HG03039 (cell line): Measurements from ENCODE around the gene NOL4L.

Experiments used
- ATAC-seq: cut with Tn5 transposase; IDR thresholded peaks from one replicate; pipeline ENCODE4 v1.9.1; 2021; ENCODE audit warnings: mild to moderate bottlenecking, moderate library complexity; ENCODE audit not compliant: unreplicated experiment

NOL4L gene

GRCh38 chr20:32577657-32578056 is 7.5 kb downstream of the NOL4L start:
- no peak for ATAC-seq

DNA sequence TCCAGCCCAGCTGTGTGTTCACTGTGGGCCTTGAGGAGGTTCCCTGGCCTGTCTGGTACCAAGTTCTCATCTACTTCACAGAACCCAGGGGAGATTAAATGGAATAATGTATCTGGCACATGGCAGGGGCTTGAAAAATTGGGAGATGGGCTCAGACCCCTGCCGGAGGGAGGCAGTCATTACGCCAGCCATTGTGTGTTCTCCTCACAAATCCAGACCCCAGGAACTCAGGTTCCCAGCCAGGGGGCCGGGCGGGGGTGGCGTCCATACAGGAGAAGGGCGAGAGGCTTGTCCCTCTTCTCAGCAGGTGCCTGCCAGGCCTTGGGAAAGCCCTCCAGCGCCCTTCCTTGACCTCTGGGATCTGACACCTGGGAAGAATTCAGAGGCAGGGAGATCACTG is 8.1 kb downstream of the NOL4L start:
- ATAC-seq = no peak

- ATAC-seq = no peak
Measured at GRCh38 chr20:32576560-32576959, 8.6 kb downstream of the NOL4L start.

DNA sequence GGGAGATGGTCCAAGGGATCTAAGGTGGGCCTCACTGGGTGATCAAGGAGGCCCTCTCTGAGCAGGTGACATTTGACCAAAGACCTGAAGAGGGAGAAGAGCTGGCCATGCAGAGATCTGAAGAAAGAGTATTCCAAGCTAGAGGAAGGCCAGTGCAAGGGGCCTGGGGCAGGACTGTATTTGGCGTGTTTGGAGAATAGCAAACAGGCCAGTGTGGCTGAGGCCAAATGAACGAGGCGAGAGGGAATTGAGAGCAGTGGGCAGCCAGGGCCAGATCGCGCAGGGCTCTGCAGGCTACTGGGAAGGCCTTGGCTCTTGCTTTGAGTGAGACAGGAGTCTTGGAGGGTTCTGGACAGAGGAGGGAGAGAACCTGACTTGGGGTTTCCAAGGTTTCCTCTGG is 9.3 kb downstream of the NOL4L start:
- no peak for ATAC-seq

DNA sequence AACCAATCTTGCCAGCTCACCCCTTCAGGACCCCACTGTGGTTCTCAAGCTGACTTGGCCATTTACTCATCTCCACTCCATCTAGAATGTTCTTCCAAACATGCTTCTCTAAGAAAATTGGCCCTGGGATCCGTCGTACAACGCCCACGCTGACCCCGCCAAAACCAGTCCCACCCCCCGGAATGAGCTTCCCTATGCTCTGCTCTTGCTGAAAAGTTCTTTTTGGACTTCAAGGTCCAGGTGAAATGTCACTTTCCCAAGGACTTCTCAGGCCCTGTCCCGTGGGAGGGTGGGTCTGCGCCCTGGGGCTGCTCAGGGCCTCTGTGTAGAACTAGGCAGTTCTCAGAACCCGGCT is 9.9 kb downstream of the NOL4L start:
- ATAC-seq = no peak

DNA sequence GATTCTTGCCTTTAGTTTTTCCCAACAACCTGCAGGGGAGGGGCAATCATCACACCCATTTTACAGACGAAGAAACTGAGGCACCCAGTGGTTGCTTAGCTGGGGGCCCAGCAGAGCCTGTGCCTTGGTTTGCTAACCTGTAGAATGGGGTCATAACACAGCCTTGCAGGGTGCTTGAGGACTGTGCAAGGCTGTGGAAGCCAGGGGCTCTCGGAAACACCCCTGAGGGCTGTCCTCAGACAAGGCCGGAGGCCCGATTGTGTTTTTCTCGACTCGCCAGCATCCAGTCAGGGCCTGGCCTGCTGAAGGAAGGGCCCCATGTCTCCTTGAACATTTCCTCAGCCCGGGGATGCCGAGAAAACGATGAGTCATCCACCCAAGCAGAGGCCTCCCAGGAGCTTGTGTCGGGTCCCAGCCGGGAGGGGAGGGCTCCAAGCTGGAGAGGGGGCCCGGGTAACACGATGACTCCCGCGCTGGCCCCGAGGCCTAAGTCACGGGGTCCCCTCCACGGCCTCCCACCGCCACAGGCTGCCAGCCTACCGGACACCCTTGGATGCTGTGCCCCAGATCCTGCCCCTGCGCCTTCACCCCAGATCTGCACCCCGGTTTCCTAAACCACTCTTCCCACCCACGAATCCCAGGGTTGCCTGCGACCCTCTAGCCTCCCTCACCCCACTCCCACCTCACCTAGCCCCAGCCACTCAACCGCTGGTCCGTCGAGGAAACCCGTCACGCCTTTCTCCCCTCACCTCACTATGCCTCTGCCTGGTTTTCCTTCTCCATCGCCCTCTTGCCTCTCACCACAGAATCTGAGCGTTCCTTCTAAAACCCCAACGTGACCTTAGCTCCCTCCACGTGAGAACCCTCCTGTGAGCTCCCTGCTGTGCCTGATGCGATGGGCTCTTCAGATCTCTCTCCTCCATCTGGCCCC is 10.6 kb downstream of the NOL4L start:
- no peak for ATAC-seq

DNA sequence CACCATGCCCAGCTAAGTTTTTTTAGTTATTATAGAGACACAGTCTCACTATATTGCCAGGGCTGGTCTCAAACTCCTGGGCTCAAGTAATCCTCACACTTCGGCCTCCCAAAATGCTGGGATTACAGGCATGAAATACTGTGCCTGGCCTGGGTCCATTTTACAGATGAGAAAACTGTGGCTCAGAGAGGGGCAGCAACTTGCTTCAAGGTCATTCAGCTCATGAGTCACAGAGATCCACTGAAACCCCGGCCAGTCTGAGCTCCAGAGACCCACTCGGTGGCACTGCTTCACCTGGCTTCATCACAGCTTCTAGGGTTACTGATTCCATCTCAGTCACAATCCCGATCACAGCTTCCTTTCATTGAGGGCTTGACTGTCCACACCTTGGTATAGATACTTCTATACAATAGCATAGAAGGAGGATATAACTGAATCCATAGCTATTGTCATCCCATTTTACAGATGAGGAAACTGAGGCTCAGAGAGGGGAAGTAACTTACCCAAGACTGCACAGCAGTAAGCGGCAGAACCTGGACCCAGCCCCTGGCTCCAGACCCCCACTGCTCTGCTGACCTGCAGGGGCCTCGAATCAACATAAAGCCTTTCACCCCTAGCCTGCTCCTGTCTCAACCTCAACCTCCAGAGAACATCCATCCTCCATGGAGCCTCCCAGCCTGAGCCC is 11.8 kb downstream of the NOL4L start:
- ATAC-seq = no peak

GRCh38 chr20:32572271-32572968 is 12.7 kb downstream of the NOL4L start:
- no peak for ATAC-seq

DNA sequence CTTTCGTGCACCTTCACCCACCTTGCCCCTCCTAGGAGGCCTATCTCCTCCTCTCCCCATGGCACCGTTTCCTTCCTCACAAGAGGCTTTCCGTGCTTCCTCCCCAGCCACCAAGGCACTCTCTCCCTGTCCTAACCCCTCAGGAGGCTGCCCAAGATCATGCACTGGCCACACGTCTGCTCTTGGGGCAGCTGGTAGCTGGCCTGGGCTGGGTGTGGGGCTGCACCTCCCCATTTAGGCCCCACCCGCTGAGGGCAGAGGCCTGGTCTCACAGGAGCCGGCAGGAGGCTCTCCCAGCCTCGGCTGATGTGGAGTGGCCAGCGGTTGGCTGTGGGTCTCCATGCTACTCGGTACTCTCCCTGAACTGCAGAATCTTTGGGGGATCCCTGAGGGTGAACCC is 13.6 kb downstream of the NOL4L start:
- no peak for ATAC-seq

GRCh38 chr20:32570401-32571190 is 14.5 kb downstream of the NOL4L start:
- no peak for ATAC-seq

DNA sequence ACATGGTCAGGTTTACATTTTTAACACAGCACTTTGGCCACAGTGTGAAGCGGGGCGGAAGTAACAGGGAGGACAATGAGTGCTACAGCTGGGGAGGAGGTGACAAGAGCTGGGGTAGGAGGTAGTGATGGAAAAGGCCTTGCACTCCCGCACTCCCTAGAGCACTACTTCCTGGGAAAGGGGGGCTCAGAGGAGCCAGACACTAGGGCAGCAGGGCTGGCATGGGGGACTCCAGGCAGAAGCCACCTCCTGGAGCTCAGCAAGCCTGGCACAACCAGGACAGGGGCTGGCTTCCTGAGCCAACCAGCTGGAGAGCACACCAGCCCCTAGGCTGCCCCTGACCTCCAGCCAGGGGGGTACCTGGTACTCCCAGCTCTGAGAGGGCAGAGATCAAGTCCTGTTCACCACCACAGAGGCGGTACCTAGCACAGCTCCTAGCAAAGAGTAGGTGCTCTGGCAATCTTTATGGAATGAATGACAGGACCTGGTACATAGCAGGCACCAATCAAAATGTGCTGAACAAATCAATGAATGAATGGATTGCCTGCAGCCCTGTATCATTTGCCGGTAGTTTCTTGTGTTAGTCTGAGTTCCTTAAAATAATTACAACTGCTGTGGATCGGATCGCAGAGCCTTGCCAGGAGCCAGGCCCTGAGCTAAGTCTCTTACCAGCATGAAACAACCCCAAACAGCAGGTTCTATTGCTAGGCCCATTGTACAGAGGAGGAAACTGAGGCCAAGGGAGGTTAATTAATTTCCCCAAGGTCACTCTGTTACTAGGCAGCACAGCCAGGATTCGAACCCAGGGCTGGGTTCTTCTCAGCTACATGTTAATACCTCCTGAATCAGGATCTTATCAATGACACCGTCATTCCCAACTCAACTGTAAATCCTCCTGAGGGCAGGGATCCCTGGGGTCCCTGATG is 15.5 kb downstream of the NOL4L start:
- no peak for ATAC-seq

- ATAC-seq = no peak
Measured at GRCh38 chr20:32569018-32569379, 16.1 kb downstream of the NOL4L start.

GRCh38 chr20:32567384-32568178 is 17.6 kb downstream of the NOL4L start:
- ATAC-seq = no peak

- no peak for ATAC-seq
Measured at GRCh38 chr20:32566379-32567374, 18.5 kb downstream of the NOL4L start.

GRCh38 chr20:32565735-32566032 is 19.4 kb downstream of the NOL4L start:
- ATAC-seq = no peak

DNA sequence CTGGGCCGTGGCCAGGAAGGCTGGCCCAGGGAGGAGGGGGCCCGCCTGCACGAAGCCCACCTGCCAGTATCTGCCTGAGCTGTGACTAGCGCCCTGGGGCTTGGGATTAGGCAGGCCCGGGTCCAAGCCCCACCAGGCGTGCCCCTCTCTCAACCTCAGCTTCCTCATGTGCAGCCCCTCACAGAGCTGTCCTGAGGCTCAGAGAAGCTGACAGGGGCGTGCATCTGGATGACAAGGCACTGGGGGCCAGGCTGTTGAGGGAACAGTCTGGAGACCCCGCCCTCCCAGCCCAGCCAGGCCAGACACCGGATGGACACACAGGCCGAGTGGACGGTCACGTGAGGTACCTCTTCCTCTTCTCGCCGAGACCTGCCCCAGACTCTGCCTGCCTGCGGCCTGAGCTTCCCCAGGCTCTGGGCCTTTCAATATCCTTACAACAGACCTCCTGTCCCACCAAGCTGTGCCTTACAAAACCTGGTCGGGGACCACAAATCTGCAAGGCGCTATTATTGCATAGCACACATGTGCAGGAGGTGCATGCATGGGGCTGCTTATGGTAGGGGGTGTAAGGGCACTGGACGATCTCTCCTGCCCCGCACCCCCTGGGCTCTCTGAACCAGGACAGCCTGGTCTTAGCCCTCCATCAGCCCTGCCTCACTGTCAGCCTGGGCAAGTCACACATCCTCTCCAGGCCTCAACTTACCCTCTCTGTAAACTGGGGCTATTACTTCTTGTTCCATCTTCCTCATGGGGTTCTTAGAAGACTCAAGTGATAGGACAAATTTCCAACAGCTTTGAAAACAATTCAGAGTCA is 20.0 kb downstream of the NOL4L start:
- ATAC-seq = no peak

DNA sequence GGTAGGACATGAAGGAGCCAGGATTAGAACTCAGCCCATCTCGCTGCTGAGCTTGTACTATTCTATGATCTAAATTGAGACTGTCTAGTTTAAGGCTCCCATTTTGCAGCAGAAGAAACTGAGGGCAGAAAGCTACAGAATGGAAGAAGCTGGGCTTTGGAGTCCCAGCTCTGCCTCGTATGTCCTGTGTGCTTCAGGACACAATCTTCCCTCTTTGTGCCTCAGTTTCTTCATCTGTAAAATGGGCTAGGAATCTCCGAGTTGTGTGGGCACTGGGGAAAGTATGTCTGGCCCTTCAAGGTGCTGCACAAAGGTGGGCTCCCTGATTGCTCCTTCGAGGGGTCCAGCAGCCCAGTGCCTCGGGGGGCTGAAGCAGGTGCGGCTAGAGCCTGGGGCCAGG is 20.7 kb downstream of the NOL4L start:
- ATAC-seq = no peak
